ENCODE results near the gene PRKD2. TPM values are rescaled to one million over a fixed set of nuclear protein-coding genes. Genes with fewer than 3 reads are reported as not detected.
A peak's percentile ranks its signal among the peaks of the same experiment; 100 is the strongest.
"Not testable (repeated sequence)": the region's sequence is repeated elsewhere in the genome, so short reads cannot be mapped to it uniquely, and the experiment has no call there.

Gene PRKD2
- total and polyA plus RNA-seq, 11 donors, result 8.4 to 32.8 (median 12.1) TPM

- Histone ChIP-seq H3K27me3 (no peaks in the 10 kb centered on the region), H3K9me3 (no peaks in the 10 kb centered on the region), H3K4me1 (peaks cover 0 to 27% (median 5%) of the 10 kb centered on the region in 12 donors), H3K4me3 (no peak overlapping the region), H3K36me3 (peaks cover 0 to 15% (median 7%) of the 10 kb centered on the region in 9 donors), H3K27ac (peak overlapping the region in 3 of 12 donors; percentile 9 to 52 (median 38))
- intact Hi-C loops (cut with DNase I), result loop anchor here in 3 of 10 donors (5.0 to 10.0 kb wide), 2 partner anchors 61 to 233 kb away; no protein-coding TSS in a partner anchor
- 64 to 73% (median 69%) methylated on average over 5 of the region's 5 CpGs for WGBS, 4 donors
- TF ChIP-seq CTCF (IDR thresholded peaks at IDR 0.05) (no peak), POLR2A (IDR thresholded peaks at IDR 0.05) (no peak)
- ATAC-seq (no peak), DNase-seq (no peak)
Measured at GRCh38 chr19:46761418-46761831, 44.5 kb upstream of the PRKD2 start.

DNA sequence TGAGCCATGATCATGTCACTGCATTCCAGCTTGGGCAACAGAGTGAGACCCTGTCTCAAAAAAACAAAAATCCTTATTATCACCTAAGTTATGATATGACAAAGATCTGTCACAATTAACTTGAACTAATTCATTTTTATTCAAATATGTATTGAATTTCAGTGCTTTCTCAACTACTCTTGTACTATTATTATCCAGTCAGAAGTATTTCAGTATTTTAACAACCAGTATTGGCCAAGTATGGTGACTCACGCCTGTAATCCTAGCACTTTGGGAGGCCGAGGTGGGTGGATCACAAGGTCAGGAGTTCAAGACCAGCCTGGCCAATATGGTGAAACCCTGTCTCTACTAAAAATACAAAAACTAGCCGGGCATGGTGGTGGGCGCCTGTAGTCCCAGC lies 44.0 kb upstream of the PRKD2 start:
- peaks cover 0 to 18% (median 8%) of the 10 kb centered on the region in 9 donors for H3K36me3 ChIP-seq
- not testable (repeated sequence) for H3K9me3 ChIP-seq, ATAC-seq, H3K27me3 ChIP-seq, DNase-seq, H3K4me3 ChIP-seq
- 77 to 85% (median 82%) methylated on average over 4 of the region's 4 CpGs for whole genome bisulfite sequencing, 4 donors
- peak overlapping the region in 4 of 12 donors; percentile 9 to 52 (median 44) for H3K27ac ChIP-seq
- peaks cover 0 to 27% (median 5%) of the 10 kb centered on the region in 12 donors for H3K4me1 ChIP-seq
- intact Hi-C loops (cut with DNase I), result loop anchor here in 3 of 10 donors (5.0 to 10.0 kb wide), 2 partner anchors 61 to 234 kb away; no protein-coding TSS in a partner anchor

- no peaks in the 10 kb centered on the region for H3K9me3 ChIP-seq
- intact Hi-C loops (cut with DNase I), result loop anchor here in 3 of 10 donors (5.0 to 10.0 kb wide), 2 partner anchors 62 to 234 kb away; no protein-coding TSS in a partner anchor
- 94 to 98% (median 95%) methylated on average over 5 of the region's 5 CpGs for WGBS, 4 donors
- ATAC-seq (no peak), DNase-seq (no peak)
- peak overlapping the region in 2 of 12 donors; percentile 49 to 52 for H3K27ac ChIP-seq
- no peak for TF ChIP-seq POLR2A (IDR thresholded peaks at IDR 0.05)
- TF ChIP-seq CTCF (IDR thresholded peaks at IDR 0.05), result no peak
- no peak overlapping the region for H3K4me3 ChIP-seq
- peaks cover 0 to 18% (median 8%) of the 10 kb centered on the region in 9 donors for H3K36me3 ChIP-seq
- no peaks in the 10 kb centered on the region for H3K27me3 ChIP-seq
- peaks cover 0 to 32% (median 5%) of the 10 kb centered on the region in 12 donors for H3K4me1 ChIP-seq
Measured at GRCh38 chr19:46760363-46760762, 43.4 kb upstream of the PRKD2 start.

- H3K36me3 ChIP-seq, result peaks cover 0 to 18% (median 8%) of the 10 kb centered on the region in 9 donors
- no peak for TF ChIP-seq POLR2A (IDR thresholded peaks at IDR 0.05)
- no peak for TF ChIP-seq CTCF (IDR thresholded peaks at IDR 0.05)
- peaks cover 0 to 37% (median 6%) of the 10 kb centered on the region in 12 donors for H3K4me1 ChIP-seq
- no peak for DNase-seq
- H3K9me3 ChIP-seq, result no peaks in the 10 kb centered on the region
- H3K27ac ChIP-seq, result peak overlapping the region in 2 of 12 donors; percentile 42 to 49
- no peak overlapping the region for H3K4me3 ChIP-seq
- intact Hi-C loops (cut with DNase I), result loop anchor here in 8 of 10 donors (5.0 to 10.0 kb wide), 5 partner anchors 62 to 275 kb away; no protein-coding TSS in a partner anchor
- no peaks in the 10 kb centered on the region for H3K27me3 ChIP-seq
- 65 to 72% (median 70%) methylated on average over 7 of the region's 7 CpGs for WGBS, 4 donors
- no peak for ATAC-seq
Measured at GRCh38 chr19:46759817-46760333, 43.0 kb upstream of the PRKD2 start.

All from heart left ventricle (tissue), 16 donors.